ENCODE results near the gene UBR4. TPM values are rescaled to one million over a fixed set of nuclear protein-coding genes. Genes with fewer than 3 reads are reported as not detected.

Gene UBR4
- polyA plus RNA-seq, 1 donor from 2014 or later, result 49.7 TPM

GRCh38 chr1:19084206-19084738, 125.8 kb downstream of the UBR4 start:
- Histone ChIP-seq H3K4me2 (ENCODE audit: low read length) (no peak overlapping the region), H3K9ac (ENCODE audit: low read length) (no peak overlapping the region), H3K9me3 (ENCODE audit: low read length) (no peaks in the 10 kb centered on the region), H2AFZ (ENCODE audit: low read depth, low read length) (no peak overlapping the region), H3K9me2 (ENCODE audit: insufficient read depth, low read length) (no peaks in the 10 kb centered on the region), H3K4me3 (ENCODE audit: low read length) (no peak overlapping the region), H3F3A (ENCODE audit: insufficient read depth, low read length, poor library complexity, severe bottlenecking) (no peaks in the 10 kb centered on the region), H3K36me3 (ENCODE audit: insufficient read depth, low read length) (peaks cover 7% of the 10 kb centered on the region), H3K27me3 (ENCODE audit: insufficient read depth, low read depth, low read length) (no peaks in the 10 kb centered on the region), H4K20me1 (ENCODE audit: insufficient read depth) (no peaks in the 10 kb centered on the region), H3K79me2 (replicated peaks; ENCODE audit: insufficient read depth, low read length) (no peaks in the 10 kb centered on the region), H3K27ac (ENCODE audit: low read length) (no peak overlapping the region)
- TF ChIP-seq EP300 (conservative IDR thresholded peaks at IDR 0.05; ENCODE audit: poor library complexity, severe bottlenecking) (no peak), RAD21 (conservative IDR thresholded peaks at IDR 0.05) (no peak), REST (IDR thresholded peaks at IDR 0.05; ENCODE audit: borderline replicate concordance) (no peak), SMC3 (conservative IDR thresholded peaks at IDR 0.05; ENCODE audit: poor library complexity) (no peak), TAF1 (IDR thresholded peaks at IDR 0.05; ENCODE audit: low read depth) (no peak), EZH2 (IDR thresholded peaks at IDR 0.05; ENCODE audit: borderline replicate concordance, insufficient read depth, low read length, poor library complexity, severe bottlenecking) (no peak), MXI1 (conservative IDR thresholded peaks at IDR 0.05; ENCODE audit: poor library complexity, severe bottlenecking) (no peak), POLR2AphosphoS5 (IDR thresholded peaks at IDR 0.05) (no peak), CTCF (IDR thresholded peaks at IDR 0.05; ENCODE audit: poor library complexity, severe bottlenecking) (no peak)

- Histone ChIP-seq H3F3A (ENCODE audit: insufficient read depth, low read length, poor library complexity, severe bottlenecking) (no peaks in the 10 kb centered on the region), H3K9me3 (ENCODE audit: low read length) (no peaks in the 10 kb centered on the region), H4K20me1 (ENCODE audit: insufficient read depth) (no peaks in the 10 kb centered on the region), H3K9me2 (ENCODE audit: insufficient read depth, low read length) (no peaks in the 10 kb centered on the region), H3K27ac (ENCODE audit: low read length) (no peak overlapping the region), H3K4me3 (ENCODE audit: low read length) (no peak overlapping the region), H3K4me2 (ENCODE audit: low read length) (no peak overlapping the region), H3K79me2 (replicated peaks; ENCODE audit: insufficient read depth, low read length) (no peaks in the 10 kb centered on the region), H2AFZ (ENCODE audit: low read depth, low read length) (no peak overlapping the region), H3K36me3 (ENCODE audit: insufficient read depth, low read length) (peaks cover 7% of the 10 kb centered on the region), H3K27me3 (ENCODE audit: insufficient read depth, low read depth, low read length) (no peaks in the 10 kb centered on the region), H3K9ac (ENCODE audit: low read length) (no peak overlapping the region)
- TF ChIP-seq REST (IDR thresholded peaks at IDR 0.05; ENCODE audit: borderline replicate concordance), result no peak
These were observed 127.0 kb downstream of the UBR4 start for GRCh38 chr1:19083081-19083480.
